Measurements from ENCODE around the gene CLIC1.

- TF ChIP-seq REST (IDR thresholded peaks at IDR 0.05; ENCODE audit: low read depth): no peak
- TF ChIP-seq RAD21 (IDR thresholded peaks at IDR 0.05; ENCODE audit: low read depth): no peak
- no peak for TF ChIP-seq ZBTB7A (IDR thresholded peaks at IDR 0.05; ENCODE audit: low read depth)
- no peak for TF ChIP-seq USF1 (IDR thresholded peaks at IDR 0.05)
- no peak for TF ChIP-seq TEAD4 (IDR thresholded peaks at IDR 0.05)
- TF ChIP-seq EGR1 (IDR thresholded peaks at IDR 0.05): no peak
- no peak for TF ChIP-seq MAX (IDR thresholded peaks at IDR 0.05)
- no peak for TF ChIP-seq EP300 (IDR thresholded peaks at IDR 0.05; ENCODE audit: borderline replicate concordance)
- TF ChIP-seq NFIC (IDR thresholded peaks at IDR 0.05): no peak
- no peak for TF ChIP-seq TCF12 (IDR thresholded peaks at IDR 0.05; ENCODE audit: low read depth)
Observed at GRCh38 chr6:31762356-31762755, 26.0 kb upstream of the CLIC1 start, which contains the start of gene SAPCD1.
